Testis (tissue), 3 donors: ENCODE data around the gene MYL12B. TPM values are rescaled to one million over a fixed set of nuclear protein-coding genes. Genes with fewer than 3 reads are reported as not detected.

Experiments used
- DNase-seq: peaks from one replicate; pipeline ENCODE4 v3.0.0-alpha.2; 2019
- H3K27ac ChIP-seq, 2 donors: fragments of 200-600 bp; sonication (generic); one replicate each; pipeline ENCODE4 v1.5.1; 2019
- H3K27me3 ChIP-seq: fragments of 200-600 bp; sonication (generic); one replicate; pipeline ENCODE4 v1.5.1; 2019
- H3K36me3 ChIP-seq: fragments of 200-600 bp; sonication (generic); one replicate; pipeline ENCODE4 v1.5.1; 2017; ENCODE audit warnings: low read depth; ENCODE audit errors: missing control alignments
- H3K4me1 ChIP-seq: fragments of 200-600 bp; sonication (generic); one replicate; pipeline ENCODE4 v1.5.1; 2019
- H3K4me3 ChIP-seq, 2 donors: fragments of 200-600 bp; sonication (generic); one replicate each; pipeline ENCODE4 v1.5.1; 2017 to 2019
- H3K9me3 ChIP-seq: fragments of 200-600 bp; sonication (generic); one replicate; pipeline ENCODE4 v1.5.1; 2017
- CTCF ChIP-seq, 3 experiments: fragments of 450-650 bp in 2 of 3; fragments of 200-600 bp in 1 of 3; sonication (generic) in 1 of 3; IDR thresholded peaks; one replicate each; pipeline ENCODE4 v1.5.1; 2016 to 2019; ENCODE audit warnings: antibody characterized with exemption in 3 of 3, mild to moderate bottlenecking in 2 of 3, moderate library complexity in 1 of 3
- POLR2A ChIP-seq: fragments of 450-650 bp; IDR thresholded peaks from one replicate; pipeline ENCODE4 v1.6.1; 2017; ENCODE audit warnings: antibody characterized with exemption, mild to moderate bottlenecking, moderate library complexity
- WGBS, 2 donors: methylation state at CpG; one replicate each; pipeline ENCODE4 v1.1.5; 2018; 5-methylcytosine and 5-hydroxymethylcytosine counted together
- intact Hi-C: fragments of 100-400 bp; cut with DNase I; formaldehyde crosslinking; loops from one replicate; pipeline ENCODE4 v1.15.1; 2023; ENCODE audit warnings: low total_unique reads
- polyA plus RNA-seq: library from polyadenylated mRNA; stranded (reverse); fragments of 350-450 nt; fragmentation: Illumina TruSeq; extraction: RNeasy Lipid Tissue Mini Kit (QIAGEN cat#74804); gene quantifications from one replicate; pipeline ENCODE4 v1.2.3, GENCODE V29; 2014; ENCODE audit warnings: low read depth, low replicate concordance; ENCODE audit not compliant: insufficient read depth
- total RNA-seq, 2 donors: library from RNA; depleted of rRNA; stranded (reverse); fragments of >200 nt; gene quantifications; one replicate each; pipeline ENCODE4 v1.2.3, GENCODE V29; 2016

Gene MYL12B
- total and polyA plus RNA-seq, 3 donors from 2014 or later: 215 to 372 (median 255) TPM

DNA sequence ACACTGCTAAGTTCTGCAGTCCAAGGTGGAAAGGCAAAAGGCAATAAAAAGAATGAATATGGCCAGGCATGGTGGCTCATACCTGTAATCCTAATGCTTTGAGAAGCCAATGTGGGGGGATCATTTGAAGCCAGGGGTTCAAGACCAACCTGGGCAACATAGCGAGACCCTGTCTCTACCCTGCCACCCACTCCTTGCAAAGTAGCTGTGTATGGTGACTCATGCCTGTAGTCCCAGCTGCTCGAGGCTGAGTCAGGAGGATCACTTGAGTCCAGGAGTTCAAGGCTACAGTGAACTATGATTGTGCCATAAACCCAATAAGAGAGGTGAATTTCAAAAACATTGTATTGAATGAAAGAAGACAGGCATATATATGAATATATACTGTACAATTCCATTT lies 2.4 kb downstream of the MYL12B start:
- TF ChIP-seq POLR2A (no peak), CTCF (IDR thresholded peaks at IDR 0.05) (no peak)
- H3K4me3 ChIP-seq: no peak overlapping the region
- no peak overlapping the region for H3K27ac ChIP-seq
- H3K4me1 ChIP-seq: peaks cover 32% of the 10 kb centered on the region
- intact Hi-C loops: no loop called here
- no peaks in the 10 kb centered on the region for H3K9me3 ChIP-seq
- DNase-seq: no peak
- 30 to 43% methylated on average over 2 of the region's 2 CpGs for WGBS, 2 donors
- no peaks in the 10 kb centered on the region for H3K27me3 ChIP-seq
- no peaks in the 10 kb centered on the region for H3K36me3 ChIP-seq

GRCh38 chr18:3265564-3266033 lies 3.7 kb downstream of the MYL12B start:
- H3K27ac ChIP-seq: no peak overlapping the region
- peaks cover 36% of the 10 kb centered on the region for H3K4me1 ChIP-seq
- no peaks in the 10 kb centered on the region for H3K27me3 ChIP-seq
- TF ChIP-seq CTCF (IDR thresholded peaks at IDR 0.05): no peak
- H3K4me3 ChIP-seq: no peak overlapping the region
- no peaks in the 10 kb centered on the region for H3K9me3 ChIP-seq
- intact Hi-C loops: no loop called here
- WGBS, 2 donors: 59 to 66% methylated on average over 3 of the region's 3 CpGs
- no peaks in the 10 kb centered on the region for H3K36me3 ChIP-seq
- DNase-seq: no peak

GRCh38 chr18:3266062-3266608 lies 4.2 kb downstream of the MYL12B start:
- Histone ChIP-seq H3K4me3 (no peak overlapping the region), H3K9me3 (no peaks in the 10 kb centered on the region), H3K27ac (no peak overlapping the region), H3K36me3 (no peaks in the 10 kb centered on the region), H3K4me1 (peaks cover 36% of the 10 kb centered on the region), H3K27me3 (no peaks in the 10 kb centered on the region)
- intact Hi-C loops: no loop called here
- TF ChIP-seq POLR2A (no peak), CTCF (IDR thresholded peaks at IDR 0.05) (no peak)
- WGBS, 2 donors: 38 to 42% methylated on average over 7 of the region's 7 CpGs
- DNase-seq: no peak

DNA sequence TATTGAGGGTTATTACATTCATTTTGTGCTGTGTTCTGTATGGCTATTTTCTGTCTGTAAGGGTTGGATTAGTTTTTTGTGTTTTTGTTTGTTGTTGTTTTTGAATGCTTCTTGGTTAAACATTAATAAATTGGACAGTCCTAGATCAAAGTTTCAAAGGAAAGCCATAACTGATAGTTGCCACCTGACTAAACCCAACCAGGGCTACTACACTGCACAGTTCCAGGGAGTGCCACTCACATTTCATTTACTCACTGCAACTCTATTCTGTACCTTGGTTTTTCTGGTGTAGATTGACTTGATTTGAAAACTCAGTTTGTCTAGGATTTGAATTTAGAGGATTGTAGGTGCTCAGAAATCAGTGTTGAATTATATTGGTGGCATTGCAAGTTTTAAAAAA lies 6.4 kb downstream of the MYL12B start:
- intact Hi-C loops: no loop called here

More for the DNA sequence above, 6.4 kb downstream of the MYL12B start:
- no peak overlapping the region for H3K4me3 ChIP-seq
- TF ChIP-seq POLR2A (no peak), CTCF (IDR thresholded peaks at IDR 0.05) (no peak)
- H3K27ac ChIP-seq: no peak overlapping the region
- no peaks in the 10 kb centered on the region for H3K27me3 ChIP-seq
- no peaks in the 10 kb centered on the region for H3K36me3 ChIP-seq
- H3K9me3 ChIP-seq: no peaks in the 10 kb centered on the region
- H3K4me1 ChIP-seq: peaks cover 34% of the 10 kb centered on the region
- no peak for DNase-seq
